A549 (cell line): ENCODE measurements around the gene C16orf89.

ENCODE experiments used
- POLR2A ChIP-seq: IDR thresholded peaks from 2 replicates; pipeline ENCODE4 v1.6.1; 2012; ENCODE audit warnings: mild to moderate bottlenecking, low read length
- TF ChIP-seq, protein P1 (sequence below): fragments of >200 bp; sonication (Bioruptor Twin); formaldehyde crosslinking; IDR thresholded peaks from 3 replicates; pipeline ENCODE4 v1.5.1; 2016

DNA sequence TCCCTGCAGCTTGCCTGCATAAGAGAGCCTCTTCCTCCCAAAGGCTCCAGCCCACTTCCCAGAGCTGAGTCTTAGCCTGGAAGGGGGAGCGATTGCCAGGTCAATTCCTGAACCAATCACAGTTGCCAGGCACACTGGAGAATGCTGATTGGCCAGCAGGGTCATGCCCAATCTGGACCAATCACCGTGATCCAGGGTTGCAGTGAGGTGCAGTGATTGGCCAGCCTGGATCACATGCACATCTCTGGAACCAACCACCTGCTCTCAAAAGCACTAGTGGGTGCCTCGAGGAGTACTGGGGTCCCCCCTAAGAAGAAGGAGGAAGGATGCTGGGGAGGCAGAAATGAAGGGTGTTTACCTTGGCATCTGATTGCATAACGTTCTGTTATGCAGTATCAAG lies 50.4 kb downstream of the C16orf89 start:
- TF ChIP-seq, protein P1, sequence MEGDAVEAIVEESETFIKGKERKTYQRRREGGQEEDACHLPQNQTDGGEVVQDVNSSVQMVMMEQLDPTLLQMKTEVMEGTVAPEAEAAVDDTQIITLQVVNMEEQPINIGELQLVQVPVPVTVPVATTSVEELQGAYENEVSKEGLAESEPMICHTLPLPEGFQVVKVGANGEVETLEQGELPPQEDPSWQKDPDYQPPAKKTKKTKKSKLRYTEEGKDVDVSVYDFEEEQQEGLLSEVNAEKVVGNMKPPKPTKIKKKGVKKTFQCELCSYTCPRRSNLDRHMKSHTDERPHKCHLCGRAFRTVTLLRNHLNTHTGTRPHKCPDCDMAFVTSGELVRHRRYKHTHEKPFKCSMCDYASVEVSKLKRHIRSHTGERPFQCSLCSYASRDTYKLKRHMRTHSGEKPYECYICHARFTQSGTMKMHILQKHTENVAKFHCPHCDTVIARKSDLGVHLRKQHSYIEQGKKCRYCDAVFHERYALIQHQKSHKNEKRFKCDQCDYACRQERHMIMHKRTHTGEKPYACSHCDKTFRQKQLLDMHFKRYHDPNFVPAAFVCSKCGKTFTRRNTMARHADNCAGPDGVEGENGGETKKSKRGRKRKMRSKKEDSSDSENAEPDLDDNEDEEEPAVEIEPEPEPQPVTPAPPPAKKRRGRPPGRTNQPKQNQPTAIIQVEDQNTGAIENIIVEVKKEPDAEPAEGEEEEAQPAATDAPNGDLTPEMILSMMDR: no peak
- no peak for TF ChIP-seq POLR2A
